Adipose tissue (tissue), 3 donors: ENCODE data around the gene FZD2. TPM values are rescaled to one million over a fixed set of nuclear protein-coding genes. Genes with fewer than 3 reads are reported as not detected.

ENCODE experiments used
- H3K27ac ChIP-seq: one replicate; pipeline ENCODE4 v1.5.1; 2013; ENCODE audit warnings: low read depth, low read length
- WGBS, 3 donors: extraction: QIAGEN DNeasy Blood & Tissue Kit; methylation state at CpG; one replicate each; pipeline ENCODE4 v1.1.7; 2013; 5-methylcytosine and 5-hydroxymethylcytosine counted together
- polyA plus RNA-seq, 3 donors: library from polyadenylated mRNA; stranded (reverse); fragments of 200-250 nt; gene quantifications; one replicate each; pipeline ENCODE4 v1.2.3, GENCODE V29; 2013
- donor health status: healthy with polysubstance abuse.
- donor health status: Bipolar disorder and iron deficiency.
- donor health status: healthy.

FZD2 gene
- polyA plus RNA-seq, 3 donors = 0.45 to 1.7 (median 1.3) TPM

DNA sequence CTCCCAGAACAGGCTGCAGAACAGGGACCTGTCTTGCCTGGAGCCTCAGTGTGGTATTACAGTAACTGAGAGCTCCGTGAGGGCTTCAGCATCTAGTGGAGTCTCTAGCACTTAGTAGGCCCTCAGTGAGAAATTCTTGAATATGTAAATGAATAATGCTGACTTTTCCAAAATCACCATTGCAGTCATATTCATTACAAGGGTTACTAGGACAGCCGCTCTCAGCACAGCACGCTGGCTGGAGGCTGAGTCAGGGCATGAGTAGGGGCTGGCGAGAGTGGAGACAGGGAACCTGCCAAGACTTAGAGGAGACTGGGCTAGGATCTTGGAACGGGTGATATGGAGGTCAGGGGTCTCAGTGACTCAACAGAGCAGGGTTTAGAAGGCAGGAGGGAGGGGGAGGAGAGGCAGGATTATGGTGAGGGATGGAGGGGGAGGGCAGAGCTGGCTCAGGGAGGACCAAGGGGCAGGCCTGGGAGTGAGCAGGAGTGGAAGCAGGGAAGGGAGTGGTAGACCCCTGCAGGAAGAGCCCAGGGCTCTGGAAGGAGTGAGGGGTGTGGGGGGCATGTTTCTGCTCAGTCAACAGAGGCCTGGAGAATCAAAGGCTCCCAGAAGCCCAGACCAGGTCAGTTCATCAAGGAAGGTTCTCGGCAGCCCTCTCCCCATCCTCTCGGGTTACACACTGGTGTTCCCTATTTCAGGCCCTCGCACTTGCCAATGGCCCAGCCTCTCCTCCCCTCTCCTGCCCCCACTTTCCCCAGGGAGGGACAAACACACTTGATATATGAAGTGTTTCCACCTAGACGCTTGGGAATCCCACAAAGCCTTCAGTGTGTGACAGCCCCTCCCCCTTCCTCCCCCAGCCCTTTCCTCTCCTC lies 42.3 kb downstream of the FZD2 start:
- no peak overlapping the region for H3K27ac ChIP-seq
- WGBS, 3 donors = 49 to 76% (median 53%) methylated on average over 9 of the region's 9 CpGs

DNA sequence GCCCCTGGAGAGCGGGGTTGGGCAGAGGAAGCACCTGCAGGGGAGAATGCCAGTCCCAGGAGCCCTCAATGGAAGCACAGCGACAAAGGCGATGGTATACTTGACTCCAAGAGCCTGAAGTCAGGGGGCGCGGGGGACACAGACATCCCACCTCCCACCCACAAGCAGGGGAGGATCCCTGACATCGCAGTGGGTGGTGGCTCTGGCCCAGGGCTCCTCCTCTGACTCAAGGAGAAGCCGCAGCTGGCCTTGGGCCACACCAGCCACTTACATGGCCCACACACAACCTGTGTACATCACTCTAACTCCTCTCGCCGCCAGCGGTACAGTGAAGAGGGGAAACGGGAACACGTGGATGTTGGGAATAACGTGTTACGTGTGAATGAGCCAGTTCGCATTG lies 44.3 kb downstream of the FZD2 start:
- 62 to 82% (median 72%) methylated on average over 15 of the region's 15 CpGs for WGBS, 3 donors
- H3K27ac ChIP-seq = no peak overlapping the region

DNA sequence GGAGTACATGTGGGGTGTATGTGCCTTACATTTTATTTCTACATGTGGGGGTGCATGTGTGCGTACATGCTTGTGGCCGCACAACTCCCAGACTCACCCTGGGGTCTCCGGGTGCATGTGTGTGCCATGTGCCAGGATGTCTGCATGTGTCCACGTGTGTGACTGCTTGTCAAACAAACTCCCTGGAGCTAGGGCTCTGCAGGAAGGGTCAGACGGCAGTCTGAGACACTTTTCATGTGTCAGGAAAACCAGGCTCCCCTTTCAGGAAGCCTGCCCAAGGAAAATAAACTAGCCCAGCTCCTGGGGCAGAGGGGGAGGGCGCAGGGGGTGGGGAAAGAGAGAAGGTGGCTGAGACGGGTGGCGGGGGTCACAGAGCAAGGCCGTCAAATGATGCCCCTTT lies 44.7 kb downstream of the FZD2 start:
- 36 to 54% (median 46%) methylated on average over 8 to 9 of the region's 9 CpGs for WGBS, 3 donors
- H3K27ac ChIP-seq = no peak overlapping the region

DNA sequence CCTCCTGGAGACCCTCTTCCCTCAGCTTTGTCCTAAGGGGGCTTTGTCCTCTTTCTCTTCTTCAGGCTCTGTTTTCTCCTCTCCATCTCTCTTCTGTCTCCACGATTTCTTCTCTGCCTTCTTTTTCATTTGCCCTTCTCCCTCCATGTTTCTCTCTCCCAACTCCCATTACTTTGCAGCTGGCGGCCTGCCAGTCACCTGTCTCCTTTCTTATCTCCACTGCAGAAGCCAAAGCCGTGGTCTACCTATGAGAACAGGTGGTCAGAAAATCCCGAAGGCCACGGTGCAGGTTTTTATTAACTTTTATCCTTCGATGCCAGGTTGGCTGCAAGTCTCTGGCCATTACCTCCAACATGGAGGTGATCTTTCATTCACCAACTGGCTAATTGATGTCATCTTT lies 45.1 kb downstream of the FZD2 start:
- WGBS, 3 donors = 11 to 53% (median 46%) methylated on average over 6 of the region's 6 CpGs
- H3K27ac ChIP-seq = no peak overlapping the region

DNA sequence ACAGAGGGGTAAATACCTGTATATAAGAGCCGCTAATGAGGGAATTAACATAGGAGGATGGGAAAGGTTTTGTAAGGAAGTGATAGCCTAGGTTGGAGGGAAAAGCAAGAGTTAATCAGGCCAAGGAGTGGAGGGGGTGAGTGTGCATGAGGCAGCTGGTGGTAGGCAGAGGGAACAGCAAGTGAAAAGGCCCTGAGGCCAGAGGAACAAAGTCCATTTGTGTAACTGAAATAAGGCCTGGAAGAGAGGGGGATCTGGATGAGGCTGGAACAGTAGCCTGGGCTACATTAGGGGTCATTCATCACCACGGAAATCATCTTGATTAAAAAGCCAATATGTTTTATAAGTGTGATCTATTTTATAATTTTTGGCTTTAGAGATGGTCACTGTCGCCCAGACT lies 45.7 kb downstream of the FZD2 start:
- 83 to 91% (median 89%) methylated on average over 3 of the region's 3 CpGs for WGBS, 3 donors
- H3K27ac ChIP-seq = no peak overlapping the region

DNA sequence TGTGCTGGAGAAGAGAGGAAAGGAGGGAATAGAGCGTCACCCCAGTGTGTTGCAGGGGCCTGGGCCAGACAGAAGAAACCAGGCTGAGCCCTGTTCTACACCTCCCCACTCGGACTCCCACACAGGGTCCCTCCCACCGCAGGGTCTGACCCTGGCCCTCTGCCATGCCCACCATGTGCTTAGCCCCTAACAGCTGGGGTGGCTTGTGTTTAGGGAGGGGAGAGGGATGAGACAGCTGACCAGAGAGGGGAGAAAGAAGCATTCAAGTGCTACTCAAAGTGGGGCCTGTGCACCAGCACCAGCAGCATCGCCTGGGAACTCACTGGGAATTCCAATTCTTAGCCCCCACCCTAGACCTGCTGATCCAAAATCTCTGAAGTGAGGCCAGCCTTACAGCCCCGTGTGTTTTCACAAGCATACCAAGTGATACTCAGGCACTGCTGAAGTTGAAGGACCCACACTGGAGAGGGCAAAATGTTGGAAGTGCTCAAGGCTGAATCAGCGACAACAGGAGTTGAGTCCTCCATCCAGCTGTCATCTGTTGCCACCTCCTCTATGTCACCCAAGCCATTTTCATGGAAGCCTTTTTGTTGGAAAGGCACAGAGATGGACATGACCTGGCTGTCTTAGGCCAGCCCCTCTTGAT lies 47.0 kb downstream of the FZD2 start:
- H3K27ac ChIP-seq = no peak overlapping the region
- WGBS, 3 donors = 77 to 84% (median 78%) methylated on average over 6 of the region's 6 CpGs

DNA sequence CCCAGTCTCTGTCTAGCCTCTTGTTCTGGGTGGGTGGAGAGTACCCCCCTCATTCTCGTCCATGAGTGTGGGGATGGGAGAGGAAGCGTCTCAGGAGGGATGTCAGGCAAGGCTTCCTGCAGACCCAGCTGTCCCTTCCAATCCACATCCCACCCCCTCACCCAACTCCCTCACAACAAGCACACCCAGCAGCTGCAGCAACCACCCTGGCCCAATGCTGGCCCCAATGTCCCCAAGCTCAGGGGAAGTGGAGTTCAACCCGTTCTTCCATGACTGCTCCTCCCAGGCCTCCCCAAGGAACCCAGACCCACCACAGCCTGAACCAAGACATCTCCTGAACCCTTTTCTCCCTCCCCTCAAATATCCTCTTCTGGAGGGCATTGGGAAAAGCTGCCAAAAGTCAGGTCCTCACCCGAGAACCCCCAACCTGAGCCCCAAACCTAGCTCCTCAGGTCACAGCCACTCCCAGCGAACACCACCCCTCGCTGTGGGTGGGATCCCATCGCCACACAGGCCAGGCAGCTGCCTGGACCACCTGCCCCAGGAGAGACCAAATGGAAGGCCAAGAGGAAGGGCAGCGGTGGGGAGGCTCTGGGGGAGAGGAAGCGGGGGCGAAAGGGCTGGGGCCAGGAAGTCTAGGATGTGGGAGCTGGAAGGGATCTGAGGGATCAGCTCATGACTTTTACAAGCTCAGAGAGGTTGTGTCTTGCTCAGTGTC lies 47.6 kb downstream of the FZD2 start:
- no peak overlapping the region for H3K27ac ChIP-seq
- 70 to 85% (median 74%) methylated on average over 10 of the region's 10 CpGs for WGBS, 3 donors

DNA sequence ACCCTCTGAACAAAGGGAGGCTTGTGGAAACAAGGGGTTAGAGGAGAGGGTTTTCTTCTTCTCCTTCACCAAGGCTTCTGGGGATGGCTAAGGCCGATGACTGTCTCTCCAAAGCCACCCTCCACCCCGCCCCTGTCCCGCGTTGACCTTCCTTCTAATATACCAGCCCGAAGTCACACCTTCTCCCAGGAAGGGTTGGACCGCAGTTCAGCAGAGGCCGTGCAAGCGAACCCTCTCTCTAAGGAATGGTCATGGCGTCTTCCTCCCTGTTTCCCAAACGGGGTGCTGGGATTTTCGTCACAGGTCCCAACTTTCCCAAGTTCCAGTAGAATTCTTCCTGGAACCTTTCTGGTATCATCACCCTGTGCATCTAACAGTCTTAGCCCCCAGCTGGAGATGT lies 49.4 kb downstream of the FZD2 start:
- no peak overlapping the region for H3K27ac ChIP-seq
- WGBS, 3 donors = 96 to 98% (median 97%) methylated on average over 11 of the region's 11 CpGs

DNA sequence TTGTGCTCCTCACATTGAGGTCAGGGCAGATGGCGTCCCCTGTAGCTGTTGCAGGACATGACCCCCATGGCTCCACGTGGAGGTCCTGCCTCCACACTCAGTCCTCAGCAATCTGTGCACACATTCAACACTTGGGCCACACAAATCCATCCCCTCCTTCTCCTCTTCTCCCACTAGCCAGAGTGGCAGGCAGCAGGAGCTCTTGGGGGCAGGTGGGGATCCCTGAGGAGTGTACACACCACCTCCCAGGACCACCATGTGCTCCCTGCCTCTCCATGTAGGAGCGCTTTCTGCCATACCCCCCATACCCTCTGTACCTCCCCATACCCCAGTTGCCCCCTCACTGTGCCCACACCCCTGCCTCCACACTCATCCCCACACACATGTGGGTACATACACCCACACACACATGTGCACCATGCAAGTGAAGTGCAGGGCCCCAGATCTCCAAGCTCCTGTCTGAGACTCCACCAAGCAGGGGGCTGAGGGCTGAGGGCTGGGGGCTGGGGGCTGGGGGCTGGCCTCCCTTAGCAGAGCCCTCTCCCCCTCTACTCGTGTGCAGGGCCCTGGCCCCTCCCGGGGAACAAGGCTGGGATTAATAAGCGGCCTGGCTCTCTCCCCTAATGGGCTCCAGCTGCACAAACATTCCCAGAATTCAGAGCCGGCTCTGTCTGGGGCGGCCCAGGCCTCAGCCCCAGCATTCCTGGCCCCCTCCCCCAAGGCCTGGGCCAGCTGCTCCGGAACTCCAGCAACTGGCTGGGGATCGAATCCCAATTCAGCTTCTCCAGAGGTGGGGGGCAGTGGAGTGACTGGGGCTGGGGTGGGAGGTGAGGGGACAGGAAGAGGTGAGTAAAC lies 50.8 kb downstream of the FZD2 start:
- H3K27ac ChIP-seq = no peak overlapping the region
- WGBS, 3 donors = 49 to 69% (median 63%) methylated on average over 10 of the region's 10 CpGs

DNA sequence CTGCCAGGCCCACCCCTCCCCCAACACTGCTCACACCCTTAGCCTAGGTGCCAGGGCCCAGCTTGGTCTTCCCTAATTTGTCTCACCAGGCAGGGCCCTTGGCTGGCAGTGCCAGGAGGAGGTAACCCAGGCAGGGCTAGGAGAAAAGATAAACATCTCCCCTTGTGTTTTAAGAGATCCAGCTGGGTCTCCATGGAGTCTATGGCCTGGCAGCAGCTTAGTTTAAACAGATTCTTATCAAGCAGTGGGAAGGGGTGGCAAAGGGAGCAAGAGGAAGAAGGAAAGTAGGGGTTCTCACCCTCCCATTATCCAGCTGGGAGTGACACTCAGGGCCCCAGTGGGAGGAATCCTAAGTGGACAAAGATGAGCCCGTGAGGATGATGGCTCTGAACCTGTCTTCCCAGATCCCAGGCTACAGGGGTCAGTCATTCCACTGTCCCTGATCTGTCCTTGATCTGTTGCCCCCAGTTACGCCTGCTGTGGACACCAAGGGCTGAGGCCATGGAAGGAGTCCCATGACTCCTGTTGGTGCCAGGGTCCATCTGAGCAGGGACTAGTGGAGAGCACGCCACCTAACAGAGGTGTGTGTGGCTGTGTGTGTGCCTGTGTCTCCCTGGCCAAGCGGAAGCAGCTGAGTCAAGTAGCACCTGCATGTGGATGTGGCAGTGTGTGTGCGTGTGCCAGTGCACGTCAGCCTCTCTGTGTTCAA lies 51.6 kb downstream of the FZD2 start:
- no peak overlapping the region for H3K27ac ChIP-seq
- 92 to 97% (median 94%) methylated on average over 6 of the region's 6 CpGs for WGBS, 3 donors

DNA sequence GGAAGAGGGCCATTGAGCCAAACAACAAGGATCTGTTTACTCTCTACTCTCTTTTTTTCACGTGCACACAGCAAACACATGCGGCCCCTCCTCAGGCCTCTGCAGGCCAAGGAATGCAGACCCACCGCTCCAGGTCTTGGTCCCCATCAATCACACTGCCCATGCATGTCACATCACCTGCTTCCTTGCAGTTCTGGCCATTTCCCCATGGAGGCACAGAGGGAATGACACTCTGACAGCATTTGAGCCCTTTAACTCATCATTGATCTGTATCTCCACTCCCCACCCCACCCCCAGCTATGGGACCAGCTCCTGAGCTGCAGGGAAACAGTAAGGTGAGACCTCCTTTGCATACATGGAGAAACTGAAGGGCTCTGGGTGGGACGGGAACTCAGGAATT lies 53.0 kb downstream of the FZD2 start:
- 58 to 65% (median 61%) methylated on average over 4 of the region's 4 CpGs for WGBS, 3 donors
- no peak overlapping the region for H3K27ac ChIP-seq

Other genes starting within 250 kb of the FZD2 start
- gene RUNDC3A, start 248.9 kb upstream of the FZD2 start, polyA plus RNA-seq = 1 to 10 TPM in 1 of 3 donors, under 1 TPM in 1, not detected in 1; 0.25 to 4.2 TPM
- 10 to 100 TPM; 86.9 to 90.1 (median 87.2) TPM for gene SLC25A39, start 232.7 kb upstream of the FZD2 start, polyA plus RNA-seq
- 100 to 1,000 TPM in 2 of 3 donors, 10 to 100 TPM in 1; 65.3 to 151 (median 104) TPM for gene GRN, start 212.2 kb upstream of the FZD2 start, polyA plus RNA-seq
- gene FAM171A2, start 193.6 kb upstream of the FZD2 start, polyA plus RNA-seq = under 1 TPM; 0.30 to 1.00 (median 0.90) TPM
- 1 to 10 TPM in 1 of 3 donors, under 1 TPM in 2; 0.35 to 1.1 (median 0.90) TPM for gene ITGA2B, start 167.8 kb upstream of the FZD2 start, polyA plus RNA-seq
- gene GPATCH8, start 54.1 kb upstream of the FZD2 start, polyA plus RNA-seq = 10 to 100 TPM in 1 of 3 donors, 1 to 10 TPM in 2; 5.8 to 11.2 (median 7.6) TPM
- gene MEIOC, start 99.0 kb downstream of the FZD2 start, polyA plus RNA-seq = under 1 TPM in 1 of 3 donors, not detected in 2; 0.11 TPM
- 10 to 100 TPM in 1 of 3 donors, 1 to 10 TPM in 2; 8.6 to 18.2 (median 9.3) TPM for gene CCDC43, start 132.3 kb downstream of the FZD2 start, polyA plus RNA-seq
- 1 to 10 TPM; 1.9 to 4.9 (median 2.4) TPM for gene DBF4B, start 151.2 kb downstream of the FZD2 start, polyA plus RNA-seq
- 1 to 10 TPM in 1 of 3 donors, under 1 TPM in 2; 0.17 to 1.5 (median 0.73) TPM for gene ADAM11, start 201.5 kb downstream of the FZD2 start, polyA plus RNA-seq